Activated naive CD4-positive, alpha-beta T cell treated with anti-CD3 and anti-CD28 coated beads, Interleukin-2, amount 50 U/mL, for 16 hours (primary cell): ENCODE measurements around the gene LGALS1.
A peak's percentile ranks its signal among the peaks of the same experiment; 100 is the strongest.

Experiments used
- DNase-seq: peaks from one replicate; pipeline ENCODE4 v3.0.0-alpha.2; 2020

LGALS1 gene

GRCh38 chr22:37664249-37665101, 11.0 kb upstream of the LGALS1 start:
- DNase-seq: no peak

GRCh38 chr22:37665487-37665886, 9.9 kb upstream of the LGALS1 start:
- DNase-seq: no peak

GRCh38 chr22:37669586-37669985, 5.8 kb upstream of the LGALS1 start:
- DNase-seq: no peak

GRCh38 chr22:37672206-37672919, 3.1 kb upstream of the LGALS1 start:
- peak; percentile 26 for DNase-seq

GRCh38 chr22:37672920-37673455, 2.4 kb upstream of the LGALS1 start:
- no peak for DNase-seq

GRCh38 chr22:37674248-37674647, 1.2 kb upstream of the LGALS1 start:
- no peak for DNase-seq

GRCh38 chr22:37675930-37676735, 697 bp downstream of the LGALS1 start:
- DNase-seq: no peak

GRCh38 chr22:37676736-37677492, 1.5 kb downstream of the LGALS1 start:
- peak; percentile 94 for DNase-seq

GRCh38 chr22:37677493-37677974, 2.1 kb downstream of the LGALS1 start:
- no peak for DNase-seq

- no peak for DNase-seq
Measured at GRCh38 chr22:37678372-37678771, 2.9 kb downstream of the LGALS1 start.

GRCh38 chr22:37679670-37680069, 4.2 kb downstream of the LGALS1 start:
- no peak for DNase-seq

- DNase-seq: no peak
Measured at GRCh38 chr22:37680191-37680851, 4.9 kb downstream of the LGALS1 start.

- no peak for DNase-seq
Measured at GRCh38 chr22:37681001-37681424, 5.6 kb downstream of the LGALS1 start.

- peak; percentile 72 for DNase-seq
Measured at GRCh38 chr22:37681556-37682049, 6.2 kb downstream of the LGALS1 start.

GRCh38 chr22:37684803-37685615, 9.6 kb downstream of the LGALS1 start:
- no peak for DNase-seq

GRCh38 chr22:37686002-37686982, 10.9 kb downstream of the LGALS1 start, which contains the start of gene NOL12:
NOL12 (plus strand) TSS chr22:37686343; CDS start chr22:37686393, 50 bp downstream.
- DNase-seq: peak; percentile 75

- DNase-seq: no peak
Measured at GRCh38 chr22:37690407-37690806, 15.0 kb downstream of the LGALS1 start.

GRCh38 chr22:37690901-37691504, 15.6 kb downstream of the LGALS1 start:
- no peak for DNase-seq
